ENCODE measurements around the gene KCNH1.

GRCh38 chr1:210696709-210697108, 437.2 kb downstream of the KCNH1 start:
- TF ChIP-seq FOXJ3 (CRISPR knock-in tag; IDR thresholded peaks at IDR 0.05), result no peak
- TF ChIP-seq GTF2B (IDR thresholded peaks at IDR 0.05; ENCODE audit: extremely low read depth, insufficient read length), result no peak
